ENCODE measurements around the gene PACSIN1.

PACSIN1 gene

DNA sequence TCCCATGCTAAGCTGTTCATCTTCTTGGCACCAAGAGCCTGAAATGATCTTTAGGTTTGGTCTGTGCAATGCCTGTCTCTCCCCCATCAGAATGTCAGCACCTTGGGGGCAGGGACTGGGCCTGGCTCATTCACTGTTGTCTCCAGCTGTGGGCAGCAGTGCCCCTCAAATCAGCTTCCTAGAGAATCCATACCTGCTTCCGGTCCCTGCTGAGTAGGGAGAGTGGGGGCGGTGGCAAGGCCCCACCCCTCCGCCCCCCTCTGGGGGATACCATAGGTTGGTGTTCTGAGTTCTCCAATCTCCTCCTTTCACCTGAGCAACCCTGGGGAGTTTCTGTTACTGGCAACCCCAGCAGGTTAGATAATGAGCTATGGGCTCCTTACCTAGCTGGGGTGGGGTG is 109.5 kb downstream of the PACSIN1 start:
- no peak overlapping the region for H3K9ac ChIP-seq (ENCODE audit: low read length)
- H3K79me2 ChIP-seq (ENCODE audit: control insufficient read depth, insufficient read depth, low read length, poor library complexity), result no peaks in the 10 kb centered on the region
- H4K91ac ChIP-seq (ENCODE audit: low read depth, low read length), result no peak overlapping the region
- no peak overlapping the region for H2BK5ac ChIP-seq (ENCODE audit: low read depth, low read length, poor library complexity)
- no peak overlapping the region for H2AK5ac ChIP-seq (ENCODE audit: low read length)
- no peak overlapping the region for H2BK120ac ChIP-seq (ENCODE audit: insufficient read depth, low read length, poor library complexity)
- no CpG with 5 or more reads among the region's 3 CpGs for WGBS (ENCODE audit: extremely low coverage, insufficient coverage, insufficient read length)
- no peak overlapping the region for H3K14ac ChIP-seq (ENCODE audit: low read length)
- H3K9me3 ChIP-seq (ENCODE audit: insufficient read depth, low read depth, low read length), result no peaks in the 10 kb centered on the region
- H4K12ac ChIP-seq (ENCODE audit: low read depth, low read length), result no peak overlapping the region
- H3K4me1 ChIP-seq (ENCODE audit: control insufficient read depth in 1 of 2, insufficient read depth in 2 of 2, low read length in 2 of 2), result no peaks in the 10 kb centered on the region
- no peak overlapping the region for H3K23ac ChIP-seq (ENCODE audit: low read length)
- H2AFZ ChIP-seq (ENCODE audit: insufficient read depth, low read length, poor library complexity), result no peak overlapping the region
- no peak for DNase-seq
- no peak overlapping the region for H3K4me2 ChIP-seq (ENCODE audit: low read length)
- no peaks in the 10 kb centered on the region for H3K27me3 ChIP-seq (ENCODE audit: insufficient read depth, low read length)
- H3K79me1 ChIP-seq (ENCODE audit: low read length), result no peaks in the 10 kb centered on the region
- H3K18ac ChIP-seq (ENCODE audit: low read length), result no peak overlapping the region
- H4K8ac ChIP-seq (ENCODE audit: low read depth, low read length), result no peak overlapping the region
- H3K4ac ChIP-seq (ENCODE audit: low read depth, low read length), result no peak overlapping the region
- H3K27ac ChIP-seq (ENCODE audit: low read depth, low read length), result no peak overlapping the region
- H3K4me3 ChIP-seq (ENCODE audit: low read depth, low read length), result no peak overlapping the region
- no peaks in the 10 kb centered on the region for H3K36me3 ChIP-seq (ENCODE audit: control insufficient read depth in 1 of 2, insufficient read depth in 2 of 2, low read length in 2 of 2)
- no peak overlapping the region for H2BK12ac ChIP-seq (ENCODE audit: low read length)

DNA sequence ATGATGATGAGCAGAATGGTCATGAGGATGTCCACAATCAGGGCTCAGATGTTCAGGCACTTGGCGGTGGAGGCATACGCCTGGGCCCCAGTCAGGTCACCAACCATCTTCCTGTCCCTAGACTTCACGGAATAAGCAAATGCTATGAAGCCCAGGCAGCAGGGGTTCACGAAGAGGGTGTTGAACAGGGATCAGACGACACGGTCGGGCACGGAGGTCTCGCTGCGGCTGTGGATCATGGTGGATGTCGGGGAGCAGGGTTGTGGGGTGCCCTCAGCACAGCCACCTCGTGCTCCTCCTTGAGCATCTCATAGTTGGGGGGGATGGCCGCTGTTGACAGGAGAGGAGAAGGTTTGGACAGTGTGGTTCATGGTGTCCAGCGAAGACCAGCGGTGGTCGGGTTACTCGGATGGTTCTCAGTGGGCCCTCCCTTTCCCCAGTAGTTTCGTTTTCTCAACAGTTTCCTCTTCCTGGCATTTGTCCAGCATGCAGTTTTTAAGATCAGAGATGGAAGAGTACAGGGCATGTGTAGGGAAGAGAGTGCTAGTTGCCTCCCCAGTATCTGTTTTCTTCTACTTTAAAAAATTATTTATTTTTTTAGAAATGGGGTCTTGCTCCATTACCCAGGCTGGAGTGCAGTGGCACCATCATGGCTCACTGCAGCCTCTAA is 110.5 kb downstream of the PACSIN1 start:
- H3K4ac ChIP-seq (ENCODE audit: low read depth, low read length), result no peak overlapping the region
- H3K79me1 ChIP-seq (ENCODE audit: low read length), result no peaks in the 10 kb centered on the region
- H3K27me3 ChIP-seq (ENCODE audit: insufficient read depth, low read length), result no peaks in the 10 kb centered on the region
- H4K91ac ChIP-seq (ENCODE audit: low read depth, low read length), result no peak overlapping the region
- H3K18ac ChIP-seq (ENCODE audit: low read length), result no peak overlapping the region
- H3K14ac ChIP-seq (ENCODE audit: low read length), result no peak overlapping the region
- no peak for DNase-seq
- H3K27ac ChIP-seq (ENCODE audit: low read depth, low read length), result no peak overlapping the region
- H2BK5ac ChIP-seq (ENCODE audit: low read depth, low read length, poor library complexity), result no peak overlapping the region
- no peak overlapping the region for H4K12ac ChIP-seq (ENCODE audit: low read depth, low read length)
- no peak overlapping the region for H3K4me2 ChIP-seq (ENCODE audit: low read length)
- H4K8ac ChIP-seq (ENCODE audit: low read depth, low read length), result no peak overlapping the region
- H3K4me1 ChIP-seq (ENCODE audit: control insufficient read depth in 1 of 2, insufficient read depth in 2 of 2, low read length in 2 of 2), result no peaks in the 10 kb centered on the region
- no peak overlapping the region for H3K4me3 ChIP-seq (ENCODE audit: low read depth, low read length)
- no peaks in the 10 kb centered on the region for H3K79me2 ChIP-seq (ENCODE audit: control insufficient read depth, insufficient read depth, low read length, poor library complexity)
- WGBS (ENCODE audit: extremely low coverage, insufficient coverage, insufficient read length), result no CpG with 5 or more reads among the region's 18 CpGs
- no peak overlapping the region for H2BK120ac ChIP-seq (ENCODE audit: insufficient read depth, low read length, poor library complexity)
- H3K23ac ChIP-seq (ENCODE audit: low read length), result no peak overlapping the region
- H3K9ac ChIP-seq (ENCODE audit: low read length), result no peak overlapping the region
- no peak overlapping the region for H2AK5ac ChIP-seq (ENCODE audit: low read length)
- H2AFZ ChIP-seq (ENCODE audit: insufficient read depth, low read length, poor library complexity), result no peak overlapping the region
- H3K9me3 ChIP-seq (ENCODE audit: insufficient read depth, low read depth, low read length), result no peaks in the 10 kb centered on the region
- no peak overlapping the region for H2BK12ac ChIP-seq (ENCODE audit: low read length)
- H3K36me3 ChIP-seq (ENCODE audit: control insufficient read depth in 1 of 2, insufficient read depth in 2 of 2, low read length in 2 of 2), result peaks cover 0 to 2% of the 10 kb centered on the region in 2 experiments

DNA sequence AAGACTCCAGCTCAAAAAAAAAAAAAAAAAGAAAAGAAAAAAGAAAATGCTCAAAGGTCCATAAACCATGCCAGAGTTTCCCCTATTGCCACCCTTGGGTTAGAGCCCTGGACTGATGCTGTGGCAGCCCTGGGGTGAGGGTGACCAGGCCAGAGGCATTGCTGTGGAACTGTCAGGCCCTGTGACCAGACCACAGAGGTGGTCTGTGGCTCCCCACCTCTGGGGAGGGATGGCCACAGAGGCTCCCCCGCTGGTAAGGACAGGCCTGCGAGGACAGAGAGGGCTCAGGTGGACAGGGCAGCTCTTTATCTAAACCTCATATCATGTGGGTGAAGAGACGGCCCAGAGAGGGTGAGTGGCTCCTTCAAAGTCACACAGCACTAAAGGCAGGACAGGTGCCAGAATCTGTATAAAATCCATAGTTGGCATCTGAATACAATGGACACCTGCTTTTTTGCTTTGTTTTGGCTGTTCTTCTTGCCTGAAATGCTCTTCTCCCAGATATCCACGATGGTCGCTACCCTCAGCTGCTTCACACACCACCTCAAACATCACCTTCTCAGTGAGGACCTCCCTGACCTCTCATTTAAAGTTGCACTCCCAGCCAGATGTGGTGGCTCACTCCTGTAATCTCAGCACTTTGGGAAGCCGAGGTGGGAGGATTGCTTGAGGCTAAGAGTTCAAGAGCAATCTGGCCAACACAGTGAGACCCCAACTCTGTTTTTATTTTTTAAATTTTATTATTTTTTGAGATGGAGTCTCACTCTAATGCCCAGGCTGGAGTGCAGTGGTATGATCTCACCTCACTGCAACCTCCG is 112.8 kb downstream of the PACSIN1 start:
- H3K4ac ChIP-seq (ENCODE audit: low read depth, low read length), result no peak overlapping the region
- H3K4me2 ChIP-seq (ENCODE audit: low read length), result no peak overlapping the region
- H3K14ac ChIP-seq (ENCODE audit: low read length), result no peak overlapping the region
- no CpG with 5 or more reads among the region's 7 CpGs for WGBS (ENCODE audit: extremely low coverage, insufficient coverage, insufficient read length)
- no peaks in the 10 kb centered on the region for H3K9me3 ChIP-seq (ENCODE audit: insufficient read depth, low read depth, low read length)
- no peak overlapping the region for H2AK5ac ChIP-seq (ENCODE audit: low read length)
- no peaks in the 10 kb centered on the region for H3K4me1 ChIP-seq (ENCODE audit: control insufficient read depth in 1 of 2, insufficient read depth in 2 of 2, low read length in 2 of 2)
- H3K9ac ChIP-seq (ENCODE audit: low read length), result no peak overlapping the region
- H2AFZ ChIP-seq (ENCODE audit: insufficient read depth, low read length, poor library complexity), result no peak overlapping the region
- no peak overlapping the region for H3K23ac ChIP-seq (ENCODE audit: low read length)
- H3K27me3 ChIP-seq (ENCODE audit: insufficient read depth, low read length), result no peaks in the 10 kb centered on the region
- no peak overlapping the region for H2BK120ac ChIP-seq (ENCODE audit: insufficient read depth, low read length, poor library complexity)
- H3K18ac ChIP-seq (ENCODE audit: low read length), result no peak overlapping the region
- H3K79me1 ChIP-seq (ENCODE audit: low read length), result no peaks in the 10 kb centered on the region
- no peak overlapping the region for H2BK5ac ChIP-seq (ENCODE audit: low read depth, low read length, poor library complexity)
- no peak for DNase-seq
- no peak overlapping the region for H3K27ac ChIP-seq (ENCODE audit: low read depth, low read length)
- H3K36me3 ChIP-seq (ENCODE audit: control insufficient read depth in 1 of 2, insufficient read depth in 2 of 2, low read length in 2 of 2), result peaks cover 0 to 8% of the 10 kb centered on the region in 2 experiments
- H2BK12ac ChIP-seq (ENCODE audit: low read length), result no peak overlapping the region
- no peak overlapping the region for H4K91ac ChIP-seq (ENCODE audit: low read depth, low read length)
- no peak overlapping the region for H3K4me3 ChIP-seq (ENCODE audit: low read depth, low read length)
- no peaks in the 10 kb centered on the region for H3K79me2 ChIP-seq (ENCODE audit: control insufficient read depth, insufficient read depth, low read length, poor library complexity)
- H4K8ac ChIP-seq (ENCODE audit: low read depth, low read length), result no peak overlapping the region
- H4K12ac ChIP-seq (ENCODE audit: low read depth, low read length), result no peak overlapping the region

DNA sequence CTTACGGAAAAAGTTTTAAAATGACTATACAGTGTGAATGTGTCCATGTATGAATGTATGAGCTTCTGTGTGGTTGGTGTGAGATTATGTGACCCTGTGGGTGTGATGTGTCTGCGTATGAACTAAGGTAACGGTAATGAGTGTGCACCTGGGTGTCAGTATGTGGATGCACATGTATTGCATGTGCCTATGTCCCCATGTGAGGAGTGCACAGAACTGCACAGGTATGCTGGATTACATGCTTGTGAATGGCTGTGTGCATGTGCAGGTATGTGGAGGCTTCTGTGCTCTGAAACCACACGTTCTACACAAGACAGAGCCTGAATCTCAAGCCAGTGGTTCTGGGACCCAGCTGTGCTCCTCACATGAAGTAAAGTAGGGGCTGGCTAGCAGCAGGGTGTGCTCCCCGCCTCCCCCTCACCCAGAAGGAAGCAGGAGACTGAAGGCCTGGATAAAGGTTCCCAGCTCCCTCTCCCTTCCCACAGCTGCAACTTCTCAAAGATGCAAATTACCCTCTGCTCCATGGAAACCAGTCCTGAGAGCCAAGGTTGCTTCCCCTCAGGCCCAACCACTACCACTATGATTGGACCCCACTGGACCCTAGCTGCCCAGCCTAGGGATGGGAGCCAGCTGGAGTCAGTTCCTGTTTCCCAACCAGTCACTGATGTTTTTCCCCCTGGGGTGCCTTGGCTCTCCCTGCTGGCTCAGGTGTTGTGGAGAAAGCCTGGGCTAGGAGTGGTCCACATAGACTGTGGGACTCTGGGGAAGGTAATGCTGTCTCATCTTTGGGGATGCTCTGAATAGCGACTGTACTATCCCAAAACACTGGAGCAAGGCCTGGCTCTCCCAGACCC is 115.1 kb downstream of the PACSIN1 start:
- Histone ChIP-seq H2AK5ac (ENCODE audit: low read length) (no peak overlapping the region), H4K12ac (ENCODE audit: low read depth, low read length) (no peak overlapping the region), H2BK12ac (ENCODE audit: low read length) (no peak overlapping the region), H3K79me1 (ENCODE audit: low read length) (no peaks in the 10 kb centered on the region), H3K9ac (ENCODE audit: low read length) (no peak overlapping the region), H3K14ac (ENCODE audit: low read length) (no peak overlapping the region), H3K4me2 (ENCODE audit: low read length) (no peak overlapping the region), H3K4me3 (ENCODE audit: low read depth, low read length) (no peak overlapping the region), H3K4ac (ENCODE audit: low read depth, low read length) (no peak overlapping the region), H4K8ac (ENCODE audit: low read depth, low read length) (no peak overlapping the region), H3K23ac (ENCODE audit: low read length) (no peak overlapping the region), H2BK120ac (ENCODE audit: insufficient read depth, low read length, poor library complexity) (no peak overlapping the region), H2AFZ (ENCODE audit: insufficient read depth, low read length, poor library complexity) (no peak overlapping the region), H3K79me2 (ENCODE audit: control insufficient read depth, insufficient read depth, low read length, poor library complexity) (no peaks in the 10 kb centered on the region), H3K9me3 (ENCODE audit: insufficient read depth, low read depth, low read length) (no peaks in the 10 kb centered on the region), H3K27me3 (ENCODE audit: insufficient read depth, low read length) (no peaks in the 10 kb centered on the region), H4K91ac (ENCODE audit: low read depth, low read length) (no peak overlapping the region), H3K4me1 (ENCODE audit: control insufficient read depth in 1 of 2, insufficient read depth in 2 of 2, low read length in 2 of 2) (no peaks in the 10 kb centered on the region), H3K27ac (ENCODE audit: low read depth, low read length) (no peak overlapping the region), H3K36me3 (ENCODE audit: control insufficient read depth in 1 of 2, insufficient read depth in 2 of 2, low read length in 2 of 2) (peaks cover 0 to 8% of the 10 kb centered on the region in 2 experiments), H3K18ac (ENCODE audit: low read length) (no peak overlapping the region), H2BK5ac (ENCODE audit: low read depth, low read length, poor library complexity) (no peak overlapping the region)
- no peak for DNase-seq
- no CpG with 5 or more reads among the region's 6 CpGs for WGBS (ENCODE audit: extremely low coverage, insufficient coverage, insufficient read length)

Data from trophoblast cell (in vitro differentiated cells and primary cell).